HepG2 (cell line): ENCODE data around the gene NDE1. TPM values are rescaled to one million over a fixed set of nuclear protein-coding genes. Genes with fewer than 3 reads are reported as not detected.

Experiments
- CBX2 ChIP-seq, 2 experiments: fragments of 200-600 bp in 1 of 2; sonication (generic); formaldehyde crosslinking in 1 of 2; IDR thresholded peaks; 2 replicates each; pipeline versions ENCODE4 v1.7.0 to v1.8.1; 2018 to 2022; ENCODE audit warnings: low read depth in 2 of 2, low read length in 1 of 2, mild to moderate bottlenecking in 1 of 2, missing genetic modification reagents in 1 of 2
- DMAP1 ChIP-seq: IDR thresholded peaks from 2 replicates; pipeline ENCODE4 v1.6.1; 2016
- EEA1 ChIP-seq: sonication (generic); formaldehyde crosslinking; IDR thresholded peaks from 2 replicates; pipeline ENCODE4 v1.5.1; 2020; ENCODE audit warnings: mild to moderate bottlenecking, missing genetic modification reagents, borderline replicate concordance
- FLYWCH1 ChIP-seq: sonication (generic); formaldehyde crosslinking; IDR thresholded peaks from 2 replicates; pipeline ENCODE4 v1.8.1; 2023; ENCODE audit warnings: mild to moderate bottlenecking, missing genetic modification reagents
- FOXK1 ChIP-seq: sonication (generic); formaldehyde crosslinking; IDR thresholded peaks from 2 replicates; pipeline ENCODE4 v1.4.0; 2020; ENCODE audit warnings: low read depth, missing genetic modification reagents, borderline replicate concordance
- GRHL1 ChIP-seq: sonication (generic); formaldehyde crosslinking; conservative IDR thresholded peaks from 2 replicates; pipeline ENCODE4 v1.8.0; 2022; ENCODE audit warnings: missing genetic modification reagents
- KDM6A ChIP-seq: IDR thresholded peaks from 2 replicates; pipeline ENCODE4 v1.6.1; 2016; ENCODE audit warnings: low read depth
- KMT2B ChIP-seq: IDR thresholded peaks from 2 replicates; pipeline ENCODE4 v1.6.1; 2016; ENCODE audit warnings: missing genetic modification reagents, missing compliant biosample characterization
- MED8 ChIP-seq: sonication (generic); formaldehyde crosslinking; IDR thresholded peaks from 2 replicates; pipeline ENCODE4 v1.8.1; 2023; ENCODE audit warnings: mild to moderate bottlenecking, missing genetic modification reagents; ENCODE audit not compliant: insufficient replicate concordance
- MTA3 ChIP-seq: sonication (generic); formaldehyde crosslinking; IDR thresholded peaks from 2 replicates; pipeline ENCODE4 v1.4.0; 2020; ENCODE audit warnings: missing genetic modification reagents
- NAIF1 ChIP-seq: sonication (generic); formaldehyde crosslinking; IDR thresholded peaks from 2 replicates; pipeline ENCODE4 v1.5.0; 2020; ENCODE audit warnings: mild to moderate bottlenecking, missing genetic modification reagents, borderline replicate concordance
- SP1 ChIP-seq, 2 experiments: fragments of 450-650 bp in 1 of 2; sonication (generic) in 1 of 2; formaldehyde crosslinking in 1 of 2; IDR thresholded peaks; 2 replicates each; pipeline versions ENCODE4 v1.4.0 to v1.6.1; 2016 to 2020; ENCODE audit warnings: missing genetic modification reagents in 1 of 2
- SP5 ChIP-seq: IDR thresholded peaks from 2 replicates; pipeline ENCODE4 v1.6.1; 2016; ENCODE audit warnings: low read depth, borderline replicate concordance
- SUZ12 ChIP-seq: fragments of 150-350 bp; IDR thresholded peaks from 2 replicates; pipeline ENCODE4 v1.6.1; 2014; ENCODE audit warnings: low read depth, low read length
- TBX2 ChIP-seq: sonication (generic); formaldehyde crosslinking; IDR thresholded peaks from 2 replicates; pipeline ENCODE4 v1.5.0; 2020; ENCODE audit warnings: missing genetic modification reagents, mild to moderate bottlenecking, borderline replicate concordance
- TEAD2 ChIP-seq: sonication (generic); formaldehyde crosslinking; IDR thresholded peaks from 2 replicates; pipeline ENCODE4 v1.9.0; 2021; ENCODE audit warnings: missing genetic modification reagents
- ZC3H13 ChIP-seq: sonication (generic); formaldehyde crosslinking; IDR thresholded peaks from 2 replicates; pipeline ENCODE4 v1.8.1; 2023; ENCODE audit warnings: mild to moderate bottlenecking, missing genetic modification reagents, moderate library complexity
- ZKSCAN1 ChIP-seq: fragments of 150-350 bp; IDR thresholded peaks from 2 replicates; pipeline ENCODE4 v1.6.1; 2014; ENCODE audit warnings: low read length
- ZNF143 ChIP-seq: sonication (generic); formaldehyde crosslinking; IDR thresholded peaks from 2 replicates; pipeline ENCODE4 v1.4.0; 2020; ENCODE audit warnings: missing genetic modification reagents
- ZNF431 ChIP-seq: sonication (generic); formaldehyde crosslinking; IDR thresholded peaks from 2 replicates; pipeline ENCODE4 v1.9.0; 2022; ENCODE audit warnings: missing genetic modification reagents, low read depth, mild to moderate bottlenecking, borderline replicate concordance
- ZNF530 ChIP-seq: sonication (generic); formaldehyde crosslinking; IDR thresholded peaks from 2 replicates; pipeline ENCODE4 v1.5.0; 2020; ENCODE audit warnings: low read depth, mild to moderate bottlenecking, missing genetic modification reagents
- ZNF550 ChIP-seq: sonication (generic); formaldehyde crosslinking; IDR thresholded peaks from 2 replicates; pipeline ENCODE4 v1.4.0; 2020; ENCODE audit warnings: mild to moderate bottlenecking, missing genetic modification reagents, borderline replicate concordance
- ZNF567 ChIP-seq: sonication (generic); formaldehyde crosslinking; IDR thresholded peaks from 2 replicates; pipeline ENCODE4 v1.8.1; 2023; ENCODE audit warnings: mild to moderate bottlenecking, missing genetic modification reagents, borderline replicate concordance
- ZNF605 ChIP-seq: sonication (generic); formaldehyde crosslinking; IDR thresholded peaks from 2 replicates; pipeline ENCODE4 v1.8.0; 2022; ENCODE audit warnings: mild to moderate bottlenecking, missing genetic modification reagents
- ZNF652 ChIP-seq: IDR thresholded peaks from 2 replicates; pipeline ENCODE4 v1.6.1; 2016; ENCODE audit warnings: low read depth, borderline replicate concordance
- ZNF7 ChIP-seq: IDR thresholded peaks from 2 replicates; pipeline ENCODE4 v1.6.1; 2016; ENCODE audit warnings: missing biosample characterization, missing genetic modification reagents
- ZNF776 ChIP-seq: sonication (generic); formaldehyde crosslinking; IDR thresholded peaks from 2 replicates; pipeline ENCODE4 v1.4.0; 2020; ENCODE audit warnings: mild to moderate bottlenecking, missing genetic modification reagents
- polyA plus RNA-seq, 8 experiments: library from polyadenylated mRNA; depleted of rRNA in 3 of 8; stranded (reverse) in 7 of 8; unstranded in 1 of 8; fragments of >200 nt; fragmentation: Illumina TruSeq in 4 of 8; extraction: Trizol in 4 of 8; gene quantifications; 2 replicates each; pipeline versions ENCODE4 v1.2.1 to v1.2.3, GENCODE V29; 2011 to 2016; ENCODE audit warnings: low read depth in 4 of 8, missing spikeins in 1 of 8, mixed read lengths in 1 of 8; ENCODE audit not compliant: insufficient read depth in 1 of 8
- total RNA-seq, 5 experiments: library from RNA; depleted of rRNA; stranded (reverse); fragments of >200 nt; fragmentation: Illumina TruSeq; extraction: Trizol; gene quantifications; 2 replicates each; pipeline ENCODE4 v1.2.3, GENCODE V29; 2016; ENCODE audit warnings: low read depth in 1 of 5
- TF ChIP-seq, protein P1 (sequence below): sonication (generic); formaldehyde crosslinking; IDR thresholded peaks from 2 replicates; pipeline ENCODE4 v1.4.0; 2020; ENCODE audit warnings: missing genetic modification reagents, mild to moderate bottlenecking, borderline replicate concordance

NDE1 gene
- total and polyA plus RNA-seq, 2 of the 13 experiments (the other 11 are each of a cell fraction or from before 2014, with no cell fraction given), result 40.9 to 72.5 TPM

GRCh38 chr16:15672514-15673167 lies 22.6 kb downstream of the NDE1 start (continued):
- no peak for TF ChIP-seq CBX2 (IDR thresholded peaks at IDR 0.05; ENCODE audit: low read depth, low read length)
- TF ChIP-seq CBX2 (CRISPR knock-in tag; IDR thresholded peaks at IDR 0.05; ENCODE audit: low read depth), result no peak
- TF ChIP-seq ZNF567 (CRISPR knock-in tag), result no peak; the same call in 1 of the 2 replicates
- TF ChIP-seq SP5 (CRISPR knock-in tag), result peak; percentile 100
- no peak for TF ChIP-seq SP1 (IDR thresholded peaks at IDR 0.05)
- peak; percentile 94 for TF ChIP-seq SP1 (CRISPR knock-in tag; IDR thresholded peaks at IDR 0.05)
- TF ChIP-seq EEA1 (CRISPR knock-in tag), result no peak
- TF ChIP-seq GRHL1 (CRISPR knock-in tag), result no peak
- peak; percentile 70; the same call in 1 of the 2 replicates for TF ChIP-seq NAIF1
- TF ChIP-seq ZNF431 (CRISPR knock-in tag), result peak; percentile 90; the same call in 1 of the 2 replicates
- TF ChIP-seq, protein P1, sequence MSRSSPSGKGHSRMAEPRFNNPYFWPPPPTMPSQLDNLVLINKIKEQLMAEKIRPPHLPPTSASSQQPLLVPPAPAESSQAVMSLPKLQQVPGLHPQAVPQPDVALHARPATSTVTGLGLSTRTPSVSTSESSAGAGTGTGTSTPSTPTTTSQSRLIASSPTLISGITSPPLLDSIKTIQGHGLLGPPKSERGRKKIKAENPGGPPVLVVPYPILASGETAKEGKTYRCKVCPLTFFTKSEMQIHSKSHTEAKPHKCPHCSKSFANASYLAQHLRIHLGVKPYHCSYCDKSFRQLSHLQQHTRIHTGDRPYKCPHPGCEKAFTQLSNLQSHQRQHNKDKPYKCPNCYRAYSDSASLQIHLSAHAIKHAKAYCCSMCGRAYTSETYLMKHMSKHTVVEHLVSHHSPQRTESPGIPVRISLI, result peak; percentile 85
- TF ChIP-seq ZNF530 (CRISPR knock-in tag), result no peak
- TF ChIP-seq TEAD2 (CRISPR knock-in tag), result no peak
- peak; percentile 82 for TF ChIP-seq ZNF652
- peak; percentile 47; the same call in 1 of the 2 replicates for TF ChIP-seq ZNF776
- TF ChIP-seq ZKSCAN1, result no peak
- peak; percentile 90 for TF ChIP-seq KMT2B (CRISPR knock-in tag)
- TF ChIP-seq KDM6A, result peak; percentile 91
- peak; percentile 69 for TF ChIP-seq ZNF143 (CRISPR knock-in tag)
- peak; percentile 92 for TF ChIP-seq MED8 (CRISPR knock-in tag)
- no peak for TF ChIP-seq FLYWCH1 (CRISPR knock-in tag)
- TF ChIP-seq FOXK1 (CRISPR knock-in tag), result peak; percentile 100
- peak; percentile 99 for TF ChIP-seq TBX2
- 0 out of 2 replicates have a peak, but pooled peaks have one; percentile 42 for TF ChIP-seq ZNF7
- no peak for TF ChIP-seq MTA3 (CRISPR knock-in tag)
- no peak; the same call in 1 of the 2 replicates for TF ChIP-seq ZC3H13 (CRISPR knock-in tag)
- TF ChIP-seq ZNF605, result peak; percentile 94
- TF ChIP-seq SUZ12, result no peak
- peak; percentile 98 for TF ChIP-seq DMAP1 (CRISPR knock-in tag)
- TF ChIP-seq ZNF550, result no peak
